Adipocyte (in vitro differentiated cells): ENCODE data around the gene PDE6H.

Experiments
- DNase-seq: peaks from one replicate; pipeline ENCODE4 v3.0.0-alpha.2; 2015; ENCODE audit warnings: low read depth
- H3K27me3 ChIP-seq: replicated peaks from 2 replicates; pipeline ENCODE4 v1.7.0; 2013; ENCODE audit warnings: mild to moderate bottlenecking, low read length, moderate library complexity; ENCODE audit not compliant: control insufficient read depth, insufficient read depth
- H3K36me3 ChIP-seq: 2 replicates; pipeline ENCODE4 v1.7.0; 2013; ENCODE audit warnings: low read length, mild to moderate bottlenecking, moderate library complexity; ENCODE audit not compliant: control insufficient read depth, insufficient read depth, severe bottlenecking
- H3K4me1 ChIP-seq: 2 replicates; pipeline ENCODE4 v1.7.0; 2013; ENCODE audit warnings: mild to moderate bottlenecking, low read length, moderate library complexity; ENCODE audit not compliant: control insufficient read depth, insufficient read depth
- H3K4me3 ChIP-seq: 2 replicates; pipeline ENCODE4 v1.7.0; 2013; ENCODE audit warnings: mild to moderate bottlenecking, low read length, moderate library complexity
- H3K9ac ChIP-seq: 2 replicates; pipeline ENCODE4 v1.7.0; 2013; ENCODE audit warnings: mild to moderate bottlenecking, low read length, moderate library complexity
- H3K9me3 ChIP-seq: 2 replicates; pipeline ENCODE4 v1.7.0; 2013; ENCODE audit warnings: mild to moderate bottlenecking, low read length, moderate library complexity; ENCODE audit not compliant: control insufficient read depth

Gene PDE6H

DNA sequence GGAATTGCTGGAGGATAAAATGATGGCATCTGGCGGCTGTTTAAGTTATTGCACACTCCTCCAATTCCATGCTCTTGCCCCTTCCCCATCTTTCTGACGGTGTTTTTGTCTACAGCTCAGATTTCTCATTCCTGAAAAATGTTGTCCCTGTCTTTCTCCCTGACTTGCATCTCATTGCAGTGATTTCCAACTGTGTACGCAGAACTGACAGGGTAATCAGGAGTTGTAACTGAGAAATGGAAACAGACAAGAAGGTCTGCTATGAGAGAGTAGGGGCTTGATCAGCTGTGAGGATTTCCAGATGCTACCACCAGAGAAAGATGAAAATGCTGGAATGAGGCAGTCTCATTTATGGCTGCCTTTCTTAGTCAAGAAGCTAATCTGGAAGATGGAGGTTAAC is 35.8 kb upstream of the PDE6H start:
- H3K36me3 ChIP-seq, result no peaks in the 10 kb centered on the region
- no peaks in the 10 kb centered on the region for H3K27me3 ChIP-seq
- no peak overlapping the region for H3K4me3 ChIP-seq
- H3K4me1 ChIP-seq, result peaks cover 4% of the 10 kb centered on the region
- no peaks in the 10 kb centered on the region for H3K9me3 ChIP-seq
- no peak for DNase-seq
- no peak overlapping the region for H3K9ac ChIP-seq

DNA sequence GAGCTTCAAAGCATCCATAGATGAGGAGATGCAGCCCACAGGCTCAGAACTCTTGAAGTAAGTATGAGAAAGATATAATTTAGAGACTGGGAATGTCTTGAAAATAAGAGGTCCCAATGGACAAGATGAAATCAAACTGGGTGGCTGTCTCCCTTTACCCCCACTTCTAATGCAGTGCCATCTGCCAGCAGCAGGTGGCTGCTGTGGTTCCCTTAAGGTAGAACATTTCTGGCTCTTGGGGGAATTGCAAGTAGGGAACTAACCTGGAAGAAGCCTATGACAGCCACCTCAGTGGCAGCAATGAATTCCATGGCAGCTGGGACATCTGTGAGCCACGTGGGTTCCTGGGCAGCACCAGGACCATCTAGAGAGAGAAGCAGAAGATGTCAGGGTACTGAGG is 35.2 kb upstream of the PDE6H start:
- DNase-seq, result no peak
- H3K36me3 ChIP-seq, result no peaks in the 10 kb centered on the region
- no peaks in the 10 kb centered on the region for H3K9me3 ChIP-seq
- H3K4me3 ChIP-seq, result no peak overlapping the region
- H3K9ac ChIP-seq, result no peak overlapping the region
- no peaks in the 10 kb centered on the region for H3K27me3 ChIP-seq
- H3K4me1 ChIP-seq, result no peaks in the 10 kb centered on the region

DNA sequence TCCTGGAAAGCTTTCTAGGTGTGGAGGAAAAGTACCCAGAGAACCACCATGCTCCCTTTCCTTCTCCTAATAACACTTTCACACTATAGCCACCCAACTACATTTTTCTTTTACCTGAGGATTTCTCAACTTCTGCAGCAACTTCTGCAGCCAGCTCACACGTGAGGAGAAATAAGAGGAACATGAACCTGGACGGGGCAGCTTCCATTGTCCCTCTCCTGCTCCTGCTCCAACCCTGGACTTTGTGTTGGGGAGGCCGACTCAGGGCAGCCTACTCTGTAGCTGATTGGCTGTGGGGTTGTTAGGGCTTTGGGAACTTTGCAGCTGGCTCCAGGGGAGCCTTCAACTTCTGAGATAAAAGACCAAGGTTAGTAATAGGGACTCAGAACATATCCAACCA is 34.5 kb upstream of the PDE6H start, which contains the start of gene ERP27:
Gene ERP27 (minus strand): TSS at position 237 of the 400 bp plus-strand sequence. CDS start 29 bp downstream, at position 208.
- no peak for DNase-seq

DNA sequence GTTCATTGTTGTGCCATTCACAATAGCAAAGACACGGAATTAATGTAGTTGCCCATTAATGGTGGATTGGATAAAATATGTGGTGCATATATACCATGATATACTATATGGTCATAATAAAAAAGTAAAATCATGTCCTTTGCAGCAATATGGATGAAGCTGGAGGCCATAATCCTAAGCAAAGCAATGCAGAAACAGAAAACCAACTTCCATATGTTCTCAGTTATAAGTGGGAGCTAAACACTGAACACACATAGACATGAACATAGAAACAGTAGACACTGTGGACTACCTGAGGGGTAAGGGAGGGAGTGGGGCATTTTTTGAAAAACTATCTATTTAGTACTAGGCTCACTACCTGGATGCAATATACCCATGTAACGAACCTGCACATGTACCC is 31.5 kb upstream of the PDE6H start:
- H3K9ac ChIP-seq, result no peak overlapping the region
- no peak overlapping the region for H3K4me3 ChIP-seq
- H3K4me1 ChIP-seq, result peaks cover 9% of the 10 kb centered on the region
- DNase-seq, result no peak
- no peaks in the 10 kb centered on the region for H3K36me3 ChIP-seq
- no peaks in the 10 kb centered on the region for H3K9me3 ChIP-seq
- no peaks in the 10 kb centered on the region for H3K27me3 ChIP-seq

More for the DNA sequence above, 34.5 kb upstream of the PDE6H start, which contains the start of gene ERP27:
- no peaks in the 10 kb centered on the region for H3K36me3 ChIP-seq
- no peak within 1 kb of the TSS for H3K9ac ChIP-seq
- H3K27me3 ChIP-seq, result no peaks in the 10 kb centered on the region
- H3K4me3 ChIP-seq, result no peak within 1 kb of the TSS
- no peaks in the 10 kb centered on the region for H3K9me3 ChIP-seq
- H3K4me1 ChIP-seq, result no peaks in the 10 kb centered on the region

DNA sequence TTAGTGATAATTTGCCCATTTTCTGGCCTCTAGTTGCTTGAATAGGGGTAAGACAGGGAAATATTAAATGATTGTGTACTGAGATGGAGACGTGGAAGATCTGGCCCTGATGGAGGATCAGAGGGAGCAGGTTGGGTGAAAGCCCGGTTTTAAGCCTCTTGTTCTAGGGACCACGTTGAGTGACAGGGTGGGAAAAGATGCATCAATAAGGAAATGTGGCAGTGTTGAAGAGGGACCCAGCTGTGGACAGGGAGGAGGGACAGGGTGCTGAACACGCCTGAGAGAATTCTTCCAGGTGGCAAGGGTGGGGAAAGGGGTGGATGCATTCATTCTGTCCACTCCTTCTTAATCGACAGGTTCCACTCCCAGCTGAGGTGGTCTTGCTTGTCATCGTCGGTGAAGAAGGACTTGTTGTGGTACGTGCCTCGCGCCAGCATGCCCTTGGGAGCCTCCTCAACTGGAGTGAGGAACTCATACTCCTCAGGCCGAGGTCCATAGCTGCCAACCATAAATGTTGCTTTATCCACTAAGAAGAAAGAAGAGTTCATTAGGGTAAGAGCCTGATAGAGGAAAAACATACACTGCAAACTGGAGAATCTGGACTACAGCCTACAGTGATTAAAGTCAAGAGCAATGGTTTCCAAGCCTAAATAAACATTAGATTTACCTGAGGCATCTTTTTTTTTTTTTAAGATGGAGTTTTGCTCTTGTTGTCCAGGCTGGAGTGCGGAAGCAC is 30.5 kb upstream of the PDE6H start:
- no peak overlapping the region for H3K9ac ChIP-seq
- no peak overlapping the region for H3K4me3 ChIP-seq
- no peak for DNase-seq
- no peaks in the 10 kb centered on the region for H3K27me3 ChIP-seq
- no peaks in the 10 kb centered on the region for H3K36me3 ChIP-seq
- peaks cover 14% of the 10 kb centered on the region for H3K4me1 ChIP-seq
- no peaks in the 10 kb centered on the region for H3K9me3 ChIP-seq

DNA sequence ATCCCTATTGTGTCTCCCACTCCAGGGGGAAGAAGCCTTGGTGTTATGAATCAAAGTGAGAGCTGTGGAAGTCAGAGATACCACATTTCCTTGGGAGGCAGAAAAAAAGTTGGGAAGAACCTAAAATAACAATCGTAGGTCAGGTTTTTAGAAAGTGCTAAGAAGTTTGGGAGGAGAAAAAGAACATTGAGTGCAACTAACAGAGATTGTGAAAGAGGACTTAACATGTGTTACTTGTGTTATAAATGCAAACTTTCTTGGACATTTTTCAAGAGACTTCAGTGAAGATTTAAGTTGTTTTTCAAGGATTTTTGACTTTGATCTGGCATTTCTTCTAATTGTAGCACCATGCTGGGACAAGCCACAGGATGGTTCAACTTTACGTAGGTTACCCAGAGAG is 26.7 kb upstream of the PDE6H start:
- Histone ChIP-seq H3K36me3 (no peaks in the 10 kb centered on the region), H3K4me1 (peaks cover 27% of the 10 kb centered on the region), H3K27me3 (no peaks in the 10 kb centered on the region), H3K9me3 (no peaks in the 10 kb centered on the region), H3K9ac (no peak overlapping the region), H3K4me3 (peak overlapping the region; percentile 22)
- peak; percentile 30 for DNase-seq

DNA sequence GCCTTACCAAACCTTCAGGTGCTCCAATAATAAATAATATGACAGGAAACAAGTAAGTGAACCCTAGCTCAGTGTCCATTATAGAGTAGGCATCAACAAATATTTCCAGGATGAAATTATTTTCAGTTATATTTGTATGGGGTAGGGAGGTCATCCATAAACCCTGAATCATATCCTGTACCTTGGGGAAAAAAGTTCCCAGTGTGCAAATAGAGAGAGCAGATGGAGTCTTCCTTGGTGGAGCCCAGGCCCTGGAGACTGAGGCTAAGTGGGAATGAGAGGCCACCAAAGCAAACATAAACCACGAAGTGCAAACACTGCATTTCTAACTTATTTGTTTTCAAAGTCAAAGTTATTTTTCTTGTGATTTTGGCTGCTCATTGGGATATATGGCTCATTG is 26.0 kb upstream of the PDE6H start:
- Histone ChIP-seq H3K36me3 (no peaks in the 10 kb centered on the region), H3K4me1 (peaks cover 31% of the 10 kb centered on the region), H3K27me3 (no peaks in the 10 kb centered on the region), H3K9me3 (no peaks in the 10 kb centered on the region), H3K4me3 (no peak overlapping the region), H3K9ac (no peak overlapping the region)
- no peak for DNase-seq

DNA sequence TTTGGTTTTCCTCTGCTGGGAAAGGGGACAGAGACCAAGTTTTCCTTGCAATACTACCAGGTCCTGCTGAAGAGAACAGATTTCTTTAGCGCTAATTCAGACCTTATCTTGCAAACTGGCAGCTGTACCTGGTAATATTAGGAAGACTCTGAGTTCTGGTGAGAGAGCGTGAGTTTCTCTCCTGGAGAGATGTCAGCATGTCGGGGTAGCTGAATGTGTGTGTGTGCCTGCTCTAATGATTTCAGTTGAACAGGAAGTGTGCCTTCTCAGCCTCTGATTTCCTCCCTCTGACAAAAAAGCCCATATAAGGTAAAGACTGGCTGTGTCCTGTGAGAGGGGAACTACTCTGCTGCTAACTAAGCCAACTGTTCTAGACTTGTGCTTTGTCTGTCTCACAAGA is 24.2 kb upstream of the PDE6H start:
- peak; percentile 34 for DNase-seq
- Histone ChIP-seq H3K4me3 (peak overlapping the region; percentile 9), H3K27me3 (no peaks in the 10 kb centered on the region)

DNA sequence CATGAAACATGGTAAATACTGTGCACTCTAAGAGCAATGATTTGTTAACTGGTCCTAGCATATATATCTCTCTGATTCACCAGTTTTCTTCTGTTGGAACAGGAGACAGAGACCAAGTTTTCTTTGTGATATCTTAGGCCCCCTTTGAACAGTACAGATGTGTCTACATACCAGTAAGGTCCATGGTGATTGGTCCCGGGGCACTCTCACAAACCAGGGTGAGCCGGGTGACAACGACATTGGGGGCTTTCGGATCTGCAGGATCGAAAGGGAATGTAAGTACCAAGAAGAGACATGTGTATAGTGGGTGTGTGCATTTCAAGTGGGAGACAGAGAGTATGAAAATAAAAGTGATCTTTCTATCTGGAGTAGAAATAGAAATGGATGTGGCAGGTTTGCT is 23.2 kb upstream of the PDE6H start:
- peaks cover 36% of the 10 kb centered on the region for H3K4me1 ChIP-seq
- no peak overlapping the region for H3K9ac ChIP-seq

More for the DNA sequence above, 24.2 kb upstream of the PDE6H start:
- H3K9ac ChIP-seq, result peak overlapping the region; percentile 54
- H3K36me3 ChIP-seq, result no peaks in the 10 kb centered on the region
- H3K4me1 ChIP-seq, result peaks cover 36% of the 10 kb centered on the region
- H3K9me3 ChIP-seq, result no peaks in the 10 kb centered on the region

DNA sequence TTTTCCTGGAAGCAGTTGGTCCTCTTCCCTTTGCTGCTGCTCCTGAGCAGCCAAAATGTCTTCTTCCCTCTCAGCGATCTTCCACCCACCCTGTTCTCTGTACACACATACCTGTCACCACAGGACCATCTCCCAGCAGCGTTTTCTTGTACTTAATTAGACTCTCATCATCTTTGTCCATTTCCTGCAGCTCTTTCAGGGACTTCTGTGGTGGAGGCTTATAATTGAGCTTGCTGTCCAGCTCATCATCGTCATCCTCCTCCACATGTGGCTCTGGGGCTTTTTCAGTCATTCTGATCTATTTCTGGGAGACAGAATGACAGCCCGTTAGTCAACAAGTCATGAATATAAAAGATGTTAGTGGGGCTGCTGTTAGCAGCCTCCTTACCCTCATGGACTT is 22.4 kb upstream of the PDE6H start:
- peaks cover 36% of the 10 kb centered on the region for H3K4me1 ChIP-seq
- H3K36me3 ChIP-seq, result no peaks in the 10 kb centered on the region
- no peak for DNase-seq
- H3K9me3 ChIP-seq, result no peaks in the 10 kb centered on the region
- H3K4me3 ChIP-seq, result no peak overlapping the region
- no peak overlapping the region for H3K9ac ChIP-seq
- H3K27me3 ChIP-seq, result no peaks in the 10 kb centered on the region

More for the DNA sequence above, 23.2 kb upstream of the PDE6H start:
- Histone ChIP-seq H3K27me3 (no peaks in the 10 kb centered on the region), H3K9me3 (no peaks in the 10 kb centered on the region), H3K36me3 (no peaks in the 10 kb centered on the region), H3K4me3 (no peak overlapping the region)
- DNase-seq, result no peak

DNA sequence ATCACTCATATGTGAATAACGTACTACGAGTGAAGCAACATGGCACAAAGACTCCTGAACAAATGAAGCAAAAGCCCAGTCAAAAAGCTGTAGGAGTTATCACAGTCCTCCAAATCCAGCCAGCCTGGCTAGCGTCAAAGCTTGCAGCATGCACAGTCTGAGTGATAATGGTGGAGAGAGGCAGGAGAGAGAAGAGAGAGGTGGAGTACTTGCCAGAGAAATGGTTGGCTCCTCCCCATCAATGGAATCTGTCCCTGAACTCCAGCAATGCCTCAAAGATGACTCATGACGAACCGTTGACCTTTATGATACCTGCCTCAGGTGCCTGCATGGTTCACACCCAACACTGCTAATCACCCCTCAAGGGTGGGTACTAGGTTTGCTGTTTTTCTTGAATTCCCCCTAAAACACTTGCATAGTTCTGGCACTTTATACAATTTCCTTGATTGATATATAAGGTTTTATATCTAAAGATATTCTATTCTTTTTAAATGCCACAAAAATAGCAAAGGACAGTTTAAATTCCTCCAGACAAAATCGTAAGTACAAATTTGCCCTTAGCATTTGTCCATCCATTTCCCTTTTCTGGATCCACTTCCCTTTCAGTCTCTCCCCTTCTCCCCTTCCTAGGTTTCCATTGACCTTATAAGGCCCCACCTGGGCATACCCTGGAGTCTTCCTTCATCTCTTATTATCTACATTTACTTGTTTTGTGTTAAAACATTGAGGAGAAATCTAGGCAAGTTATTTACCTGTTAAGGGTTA is 21.7 kb upstream of the PDE6H start:
- Histone ChIP-seq H3K36me3 (no peaks in the 10 kb centered on the region), H3K27me3 (no peaks in the 10 kb centered on the region), H3K9me3 (no peaks in the 10 kb centered on the region), H3K4me1 (peaks cover 29% of the 10 kb centered on the region), H3K4me3 (no peak overlapping the region), H3K9ac (no peak overlapping the region)
- no peak for DNase-seq
